ENCODE measurements around the gene TBC1D5. TPM values are rescaled to one million over a fixed set of nuclear protein-coding genes. Genes with fewer than 3 reads are reported as not detected.

TBC1D5 gene
- total and polyA plus RNA-seq, 2 of the 8 experiments (the other 6 are each of a cell fraction or from before 2014, with no cell fraction given) = 11.0 to 22.9 TPM

DNA sequence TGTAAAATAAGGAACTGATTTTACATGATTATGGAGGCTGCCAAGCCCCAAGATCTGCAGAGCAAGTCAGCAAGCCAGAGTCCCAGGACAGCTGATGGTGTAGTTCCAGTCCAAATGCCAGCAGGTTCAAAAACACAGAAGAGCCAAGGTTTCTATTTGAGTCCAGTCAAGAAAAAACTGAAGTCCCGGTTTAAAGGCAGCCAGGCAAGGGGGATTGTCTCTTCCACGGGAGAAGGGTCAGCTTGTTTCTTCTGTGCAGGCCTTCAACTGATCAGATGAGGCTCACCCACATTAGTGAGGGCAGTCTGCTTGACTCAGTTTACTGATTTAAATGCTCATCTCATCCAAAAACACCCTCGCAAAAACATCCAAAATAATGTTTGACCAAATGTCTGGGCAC lies 611.5 kb downstream of the TBC1D5 start:
- Histone ChIP-seq H3K23ac (ENCODE audit: insufficient read length) (no peak overlapping the region), H3K4me2 (ENCODE audit: insufficient read depth in 1 of 2, low read depth in 2 of 2, low read length in 2 of 2) (no peak overlapping the region), H3K4me3 (ENCODE audit: extremely low read depth in 1 of 4, insufficient read depth in 2 of 4, low read depth in 3 of 4, low read length in 4 of 4) (no peak overlapping the region), H3K79me2 (ENCODE audit: control insufficient read depth in 1 of 2, insufficient read depth in 2 of 2, low read length in 2 of 2) (no peaks in the 10 kb centered on the region), H2BK120ac (replicated peaks; ENCODE audit: low read depth, low read length) (no peak overlapping the region), H4K8ac (ENCODE audit: extremely low read depth, insufficient read depth, low read length) (no peak overlapping the region), H2BK20ac (ENCODE audit: low read length) (no peak overlapping the region), H2BK15ac (ENCODE audit: low read length) (no peak overlapping the region), H3K4ac (replicated peaks; ENCODE audit: insufficient read length, low read depth, low read length) (no peak overlapping the region), H3K18ac (ENCODE audit: extremely low read depth, low read length) (no peak overlapping the region), H2AFZ (ENCODE audit: low read length) (no peak overlapping the region), H3K36me3 (ENCODE audit: control insufficient read depth in 2 of 4, insufficient read depth in 4 of 4, low read length in 3 of 4) (no peaks in the 10 kb centered on the region), H3K9ac (replicated peaks in 1 of 4; ENCODE audit: extremely low read depth in 1 of 4, low read depth in 3 of 4, low read length in 3 of 4) (no peak overlapping the region), H3K9me3 (ENCODE audit: insufficient read depth in 2 of 2, low read depth in 1 of 2, low read length in 1 of 2) (no peaks in the 10 kb centered on the region; a peak in 1 of 4 replicates), H2BK12ac (ENCODE audit: low read depth, low read length) (no peak overlapping the region), H3K56ac (replicated peaks; ENCODE audit: insufficient read length, low read depth, low read length) (no peak overlapping the region), H3K14ac (ENCODE audit: insufficient read length) (no peak overlapping the region), H3K4me1 (replicated peaks in 1 of 4; ENCODE audit: control insufficient read depth in 3 of 4, insufficient read depth in 4 of 4, low read length in 3 of 4) (no peaks in the 10 kb centered on the region), H2BK5ac (ENCODE audit: low read depth, low read length) (no peak overlapping the region), H3K23me2 (ENCODE audit: low read depth, low read length) (no peaks in the 10 kb centered on the region), H2AK5ac (ENCODE audit: low read depth, low read length) (no peak overlapping the region), H3K27ac (ENCODE audit: low read depth, low read length) (no peak overlapping the region), H4K5ac (ENCODE audit: insufficient read length, low read depth, low read length) (no peak overlapping the region), H3K79me1 (ENCODE audit: low read depth, low read length) (no peaks in the 10 kb centered on the region), H3K27me3 (replicated peaks in 1 of 4; ENCODE audit: control insufficient read depth in 3 of 4, extremely low read depth in 1 of 4, insufficient read depth in 3 of 4, low read length in 3 of 4) (no peaks in the 10 kb centered on the region), H4K20me1 (replicated peaks in 1 of 2; ENCODE audit: control insufficient read depth in 1 of 2, insufficient read depth in 2 of 2, low read length in 2 of 2) (no peaks in the 10 kb centered on the region), H4K91ac (replicated peaks; ENCODE audit: insufficient read length, low read length) (no peak overlapping the region)
- TF ChIP-seq TAF7 (optimal IDR thresholded peaks at IDR 0.05; ENCODE audit: borderline replicate concordance, low read depth, low read length) (no peak), RFX5 (IDR thresholded peaks at IDR 0.05; ENCODE audit: borderline replicate concordance, low read depth, low read length) (no peak), CBX8 (IDR thresholded peaks at IDR 0.05; ENCODE audit: borderline replicate concordance, low read depth, low read length) (no peak), RXRA (IDR thresholded peaks at IDR 0.05; ENCODE audit: insufficient read depth, low read depth, low read length) (no peak), MAX (IDR thresholded peaks at IDR 0.05) (no peak)
- DNase-seq (ENCODE audit: low read depth in 1 of 2, low spot score in 2 of 2) = no peak
- POLR2A ChIA-PET (ENCODE audit: partially characterized antibody) = no interaction called here
- 88% methylated on average over 3 of the region's 3 CpGs; no CpG with 5 or more reads in 1 of the 2 experiments for WGBS, 2 experiments (ENCODE audit: extremely low coverage in 1 of 2, insufficient coverage in 1 of 2, insufficient read length in 1 of 2, insufficient replicate concordance in 2 of 2, low coverage in 1 of 2, low lambda C conversion rate in 2 of 2, missing lambda C conversion rate in 1 of 2)
- CTCF ChIA-PET (ENCODE audit: partially characterized antibody) = interaction anchor here (0.6 kb wide), 1 partner anchor 193 kb away, joined by 3 read pairs; no protein-coding TSS in a partner anchor
- no peak for FAIRE-seq
